B cell (primary cell): Measurements from ENCODE around the gene ARL16. TPM values are rescaled to one million over a fixed set of nuclear protein-coding genes. Genes with fewer than 3 reads are reported as not detected.

Source experiments
- ATAC-seq: fragments of 200-7000 bp; cut with Tn5 transposase; one replicate; pipeline ENCODE4 v1.10.0; 2021; ENCODE audit warnings: low read depth, mild to moderate bottlenecking, moderate number of reproducible peaks, moderate library complexity
- CTCF ChIA-PET: fragments of 350-600 bp; sonication (Branson Sonifier 250); formaldehyde crosslinking; loops from one replicate; lab custom pipeline; 2021; ENCODE audit warnings: antibody characterized with exemption, inconsistent platforms; lab: Charles Lee
- POLR2A ChIA-PET: fragments of 350-600 bp; sonication (Branson Sonifier 250); formaldehyde crosslinking; loops from one replicate; lab custom pipeline; 2021; ENCODE audit warnings: antibody characterized with exemption; lab: Charles Lee
- DNase-seq: peaks from one replicate; pipeline ENCODE4 v3.0.0; 2013
- H2AFZ ChIP-seq: 2 replicates; pipeline ENCODE4 v1.6.1; 2012; ENCODE audit warnings: mild to moderate bottlenecking, low read depth, low read length; ENCODE audit not compliant: insufficient read depth, poor library complexity, severe bottlenecking
- H3K27ac ChIP-seq, 2 donors: 1 replicate in 1 of 2; 2 replicates in 1 of 2; pipeline ENCODE4 v1.5.1; 2012 to 2013; ENCODE audit warnings: low read length in 2 of 2, mild to moderate bottlenecking in 2 of 2, moderate library complexity in 1 of 2
- H3K27me3 ChIP-seq, 4 experiments: fragments of 200-600 bp in 1 of 4; sonication (generic) in 1 of 4; replicated peaks in 1 of 4; 1 replicate in 2 of 4; 2 replicates in 2 of 4; pipeline versions ENCODE4 v1.6.1 to v1.7.0; 2013 to 2016; ENCODE audit warnings: low read length in 3 of 4, mild to moderate bottlenecking in 2 of 4, mixed read lengths in 1 of 4, moderate library complexity in 1 of 4; ENCODE audit not compliant: insufficient read depth in 4 of 4, control insufficient read depth in 3 of 4; ENCODE audit errors: control extremely low read depth in 1 of 4
- H3K36me3 ChIP-seq, 2 experiments: replicated peaks in 1 of 2; 1 replicate in 1 of 2; 2 replicates in 1 of 2; pipeline versions ENCODE4 v1.6.1 to v1.7.1; 2013; ENCODE audit warnings: low read length in 1 of 2; ENCODE audit not compliant: insufficient read depth in 2 of 2, control insufficient read depth in 1 of 2; ENCODE audit errors: control extremely low read depth in 1 of 2, extremely low read depth in 1 of 2
- H3K4me1 ChIP-seq, 2 donors: fragments of 200-600 bp in 1 of 2; sonication (generic) in 1 of 2; 1 replicate in 1 of 2; 2 replicates in 1 of 2; pipeline versions ENCODE4 v1.5.1 to v1.6.1; 2013 to 2017; ENCODE audit warnings: low read length in 2 of 2; ENCODE audit not compliant: control insufficient read depth in 2 of 2, insufficient read depth in 2 of 2
- H3K4me2 ChIP-seq: replicated peaks from 2 replicates; pipeline ENCODE3; 2012; ENCODE audit warnings: mild to moderate bottlenecking, low read depth, low read length; ENCODE audit not compliant: poor library complexity, severe bottlenecking
- H3K4me3 ChIP-seq, 5 experiments: fragments of 200-600 bp in 1 of 5; sonication (generic) in 1 of 5; 1 replicate in 3 of 5; 2 replicates in 2 of 5; pipeline versions ENCODE4 v1.5.1 to v1.7.0; 2011 to 2016; ENCODE audit warnings: low read length in 4 of 5, mild to moderate bottlenecking in 4 of 5, low read depth in 2 of 5, control low read depth in 1 of 5, moderate library complexity in 1 of 5; ENCODE audit not compliant: insufficient read depth in 1 of 5; ENCODE audit errors: control extremely low read depth in 1 of 5, extremely low read depth in 1 of 5
- H3K79me2 ChIP-seq: fragments of 200-600 bp; sonication (generic); one replicate; pipeline ENCODE4 v1.6.0; 2016; ENCODE audit warnings: low read length; ENCODE audit not compliant: control insufficient read depth, insufficient read depth
- H3K9ac ChIP-seq: fragments of 200-600 bp; sonication (generic); 2 replicates; pipeline ENCODE4 v1.6.1; 2017; ENCODE audit warnings: mild to moderate bottlenecking, low read length, moderate library complexity
- H3K9me3 ChIP-seq, 3 donors: one replicate each; pipeline versions ENCODE4 v1.6.1 to v1.7.1; 2013; ENCODE audit warnings: low read length in 2 of 3; ENCODE audit not compliant: control insufficient read depth in 2 of 3, insufficient read depth in 1 of 3; ENCODE audit errors: control extremely low read depth in 1 of 3
- H4K20me1 ChIP-seq: 2 replicates; pipeline ENCODE4 v1.6.0; 2012; ENCODE audit warnings: mild to moderate bottlenecking, low read length; ENCODE audit not compliant: insufficient read depth, control insufficient read depth, poor library complexity, severe bottlenecking
- H3K27ac Mint-ChIP-seq: one replicate; pipeline ENCODE4 v1.8.0; 2021; ENCODE audit warnings: mixed read lengths
- H3K27me3 Mint-ChIP-seq: one replicate; pipeline ENCODE4 v1.8.0; 2021; ENCODE audit warnings: mixed read lengths
- H3K4me1 Mint-ChIP-seq: one replicate; pipeline ENCODE4 v1.8.0; 2021; ENCODE audit warnings: mixed read lengths
- H3K4me3 Mint-ChIP-seq: one replicate; pipeline ENCODE4 v1.8.0; 2021; ENCODE audit warnings: mixed read lengths
- H3K9me3 Mint-ChIP-seq: one replicate; pipeline ENCODE4 v1.8.0; 2022; ENCODE audit warnings: mixed read lengths; ENCODE audit not compliant: insufficient read depth
- EZH2 ChIP-seq: IDR thresholded peaks from 2 replicates; pipeline ENCODE4 v1.6.1; 2012; ENCODE audit warnings: borderline replicate concordance, low read depth, mild to moderate bottlenecking, moderate library complexity, low read length; ENCODE audit not compliant: insufficient read depth, poor library complexity, severe bottlenecking
- WGBS: methylation state at CpG from one replicate; pipeline ENCODE4 v1.1.5; 2013; ENCODE audit warnings: missing lambda C conversion rate; ENCODE audit not compliant: insufficient coverage; 5-methylcytosine and 5-hydroxymethylcytosine counted together
- intact Hi-C: fragments of 100-400 bp; cut with micrococcal nuclease; formaldehyde crosslinking; loops from one replicate; pipeline ENCODE4 v1.10.0; 2022
- polyA plus RNA-seq: library from polyadenylated mRNA; depleted of rRNA; stranded (reverse); fragments of >200 nt; gene quantifications from 2 replicates; pipeline ENCODE4 v1.2.3, GENCODE V29; 2012
- total RNA-seq, 2 donors: library from RNA; stranded (reverse); fragments of 120-200 nt in 1 of 2; gene quantifications; 1 replicate in 1 of 2; 2 replicates in 1 of 2; pipeline versions ENCODE4 v1.2.3 to v1.2.4, GENCODE V29; 2013 to 2022
- TF ChIP-seq, protein P1 (sequence below): fragments of 200-600 bp; IDR thresholded peaks from one replicate; pipeline ENCODE4 v1.8.0; 2022; ENCODE audit warnings: antibody characterized with exemption, mild to moderate bottlenecking

ARL16 gene
- total and polyA plus RNA-seq, 2 donors (not counting 1 experiment from before 2014, with no cell fraction given): 32.5 to 101 TPM

GRCh38 chr17:81702934-81703746 lies 19.5 kb upstream of the ARL16 start, which contains the start of gene MRPL12:
Gene MRPL12, plus strand, starts transcription at chr17:81703367. Its CDS starts 135 bp downstream, at chr17:81703502.
- H3K27ac ChIP-seq: peak within 1 kb of the TSS; percentile 57 to 97
- H2AFZ ChIP-seq: peak within 1 kb of the TSS; percentile 90
- ChIA-PET POLR2A (interaction anchor here (0.7 to 1.8 kb wide), 7 partner anchors 10 to 816 kb away, joined by 3 to 10 read pairs (median 3); partner anchors contain the start of genes ARL16, FOXK2, HGS and MCRIP1), CTCF (interaction anchor here (0.6 to 1.2 kb wide), 3 partner anchors 8 to 158 kb away, joined by 3 to 4 read pairs (median 3); partner anchors contain the start of gene P4HB)
- intact Hi-C loops: loop anchor here (1.0 kb wide), 5 partner anchors 9 to 188 kb away; partner anchors contain the start of genes ALYREF, ANAPC11, ARL16 and CCDC137
- Mint-ChIP-seq H3K27me3 (no peaks in the 10 kb centered on the region), H3K4me3 (peak within 1 kb of the TSS; percentile 90), H3K9me3 (no peaks in the 10 kb centered on the region), H3K4me1 (peaks cover 33% of the 10 kb centered on the region), H3K27ac (peak within 1 kb of the TSS; percentile 91)
- peaks cover 0 to 29% of the 10 kb centered on the region in 2 experiments for H3K36me3 ChIP-seq
- no peaks in the 10 kb centered on the region for H3K27me3 ChIP-seq
- peaks cover 27% of the 10 kb centered on the region for H4K20me1 ChIP-seq
- WGBS: under 1% methylated on average over 102 of the region's 102 CpGs
- H3K4me1 ChIP-seq: peaks cover 24 to 32% of the 10 kb centered on the region in 2 donors
- peak; percentile 94 for DNase-seq
- peaks cover 46% of the 10 kb centered on the region for H3K79me2 ChIP-seq
- peak; percentile 95 for ATAC-seq
- no peaks in the 10 kb centered on the region for H3K9me3 ChIP-seq
- peak within 1 kb of the TSS; percentile 97 for H3K9ac ChIP-seq
- peak within 1 kb of the TSS; percentile 100 for H3K4me2 ChIP-seq
- H3K4me3 ChIP-seq: peak within 1 kb of the TSS; percentile 45 to 98 (median 68)
- TF ChIP-seq EZH2: no peak
- TF ChIP-seq, protein P1, sequence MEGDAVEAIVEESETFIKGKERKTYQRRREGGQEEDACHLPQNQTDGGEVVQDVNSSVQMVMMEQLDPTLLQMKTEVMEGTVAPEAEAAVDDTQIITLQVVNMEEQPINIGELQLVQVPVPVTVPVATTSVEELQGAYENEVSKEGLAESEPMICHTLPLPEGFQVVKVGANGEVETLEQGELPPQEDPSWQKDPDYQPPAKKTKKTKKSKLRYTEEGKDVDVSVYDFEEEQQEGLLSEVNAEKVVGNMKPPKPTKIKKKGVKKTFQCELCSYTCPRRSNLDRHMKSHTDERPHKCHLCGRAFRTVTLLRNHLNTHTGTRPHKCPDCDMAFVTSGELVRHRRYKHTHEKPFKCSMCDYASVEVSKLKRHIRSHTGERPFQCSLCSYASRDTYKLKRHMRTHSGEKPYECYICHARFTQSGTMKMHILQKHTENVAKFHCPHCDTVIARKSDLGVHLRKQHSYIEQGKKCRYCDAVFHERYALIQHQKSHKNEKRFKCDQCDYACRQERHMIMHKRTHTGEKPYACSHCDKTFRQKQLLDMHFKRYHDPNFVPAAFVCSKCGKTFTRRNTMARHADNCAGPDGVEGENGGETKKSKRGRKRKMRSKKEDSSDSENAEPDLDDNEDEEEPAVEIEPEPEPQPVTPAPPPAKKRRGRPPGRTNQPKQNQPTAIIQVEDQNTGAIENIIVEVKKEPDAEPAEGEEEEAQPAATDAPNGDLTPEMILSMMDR: peak; percentile 36
